A549 (cell line): ENCODE results near the gene CYLD. TPM values are rescaled to one million over a fixed set of nuclear protein-coding genes. Genes with fewer than 3 reads are reported as not detected.

ENCODE experiments used
- ATAC-seq, 2 experiments: fragments of 200-7000 bp in 1 of 2; fragments of >200 bp in 1 of 2; cut with Nextera tagmentation in 1 of 2; cut with Tn5 transposase in 1 of 2; 3 replicates each; pipeline versions ENCODE4 v1.8.0 to v1.9.1; 2018 to 2020; ENCODE audit warnings: mild to moderate bottlenecking in 1 of 2, moderate library complexity in 1 of 2
- CTCF ChIA-PET: fragments of 300-600 bp; sonication (Branson Sonifier 250); formaldehyde crosslinking; extraction: SDS; loops from one replicate; lab custom pipeline; 2021; ENCODE audit warnings: antibody characterized with exemption, inconsistent platforms; lab: Yijun Ruan, JAX
- POLR2A ChIA-PET: fragments of 350-600 bp; formaldehyde crosslinking; extraction: SDS; loops from one replicate; lab custom pipeline; 2021; ENCODE audit warnings: antibody characterized with exemption, inconsistent platforms; lab: Yijun Ruan, JAX
- DNase-seq, 2 experiments: peaks; one replicate each; pipeline versions ENCODE4 v3.0.0 to v3.0.0-alpha.2; 2011 to 2016; ENCODE audit warnings: low read depth in 1 of 2, low spot score in 1 of 2
- FAIRE-seq: peaks from 2 replicates; lab custom pipeline; 2011; peaks lifted over from hg19 to GRCh38; lab: Jason Lieb, UNC
- H3K27ac ChIP-seq, 2 experiments: fragments of >200 bp; sonication (Bioruptor Twin); formaldehyde crosslinking; 3 replicates each; pipeline ENCODE4 v1.5.1; 2016 to 2017
- H3K4me1 ChIP-seq: fragments of >200 bp; sonication (Bioruptor Twin); formaldehyde crosslinking; 3 replicates; pipeline ENCODE4 v1.6.1; 2016
- H3K4me2 ChIP-seq: fragments of >200 bp; sonication (Bioruptor Twin); formaldehyde crosslinking; 3 replicates; pipeline ENCODE4 v1.6.1; 2016
- H3K4me3 ChIP-seq: fragments of >200 bp; sonication (Bioruptor Twin); formaldehyde crosslinking; 3 replicates; pipeline ENCODE4 v1.5.1; 2016
- H3K9me3 ChIP-seq: fragments of >200 bp; sonication (Bioruptor Twin); formaldehyde crosslinking; 3 replicates; pipeline ENCODE4 v1.6.1; 2016
- BHLHE40 ChIP-seq: IDR thresholded peaks from 2 replicates; pipeline ENCODE4 v1.6.1; 2012; ENCODE audit warnings: low read depth, low read length, inconsistent platforms
- CBX2 ChIP-seq: fragments of 200-600 bp; sonication (generic); IDR thresholded peaks from 2 replicates; pipeline ENCODE4 v1.6.1; 2016; ENCODE audit warnings: low read depth, mild to moderate bottlenecking, borderline replicate concordance
- CHD2 ChIP-seq: fragments of 150-350 bp; IDR thresholded peaks from 2 replicates; pipeline ENCODE4 v1.6.1; 2014; ENCODE audit warnings: low read length; ENCODE audit not compliant: partially characterized antibody
- CHD4 ChIP-seq: fragments of 200-600 bp; sonication (generic); IDR thresholded peaks from 2 replicates; pipeline ENCODE4 v1.6.1; 2016; ENCODE audit warnings: antibody characterized with exemption, mild to moderate bottlenecking, borderline replicate concordance
- EHF ChIP-seq: fragments of 250-450 bp; sonication (Bioruptor Pico); IDR thresholded peaks from 2 replicates; pipeline ENCODE4 v1.5.0; 2020; ENCODE audit warnings: mild to moderate bottlenecking
- EHMT2 ChIP-seq: fragments of 200-600 bp; sonication (generic); IDR thresholded peaks from 2 replicates; pipeline ENCODE4 v1.6.1; 2016; ENCODE audit warnings: antibody characterized with exemption, low read depth, mild to moderate bottlenecking, moderate library complexity
- EP300 ChIP-seq, 2 experiments: fragments of >200 bp; sonication (Bioruptor Twin); formaldehyde crosslinking; IDR thresholded peaks; 2 replicates in 1 of 2; 3 replicates in 1 of 2; pipeline ENCODE4 v1.6.1; 2016 to 2017
- FOSB ChIP-seq: fragments of 250-450 bp; sonication (Bioruptor Pico); IDR thresholded peaks from 2 replicates; pipeline ENCODE4 v1.5.0; 2020; ENCODE audit warnings: mild to moderate bottlenecking, moderate library complexity
- HEYL ChIP-seq: fragments of 250-450 bp; sonication (Bioruptor Pico); IDR thresholded peaks from 2 replicates; pipeline ENCODE4 v1.8.0; 2021; ENCODE audit warnings: mild to moderate bottlenecking, moderate library complexity
- HOXA7 ChIP-seq: fragments of 250-450 bp; sonication (Bioruptor Pico); IDR thresholded peaks from 2 replicates; pipeline ENCODE4 v1.5.0; 2020; ENCODE audit warnings: mild to moderate bottlenecking, moderate library complexity
- HOXB13 ChIP-seq: fragments of 250-450 bp; sonication (Bioruptor Pico); IDR thresholded peaks from 2 replicates; pipeline ENCODE4 v1.5.0; 2020; ENCODE audit warnings: low read depth, mild to moderate bottlenecking, moderate library complexity
- JUN ChIP-seq, 2 experiments: fragments of >200 bp; sonication (Bioruptor Twin); formaldehyde crosslinking; IDR thresholded peaks; 2 replicates in 1 of 2; 3 replicates in 1 of 2; pipeline ENCODE4 v1.6.1; 2016 to 2017
- JUNB ChIP-seq: fragments of >200 bp; sonication (Bioruptor Twin); formaldehyde crosslinking; IDR thresholded peaks from 2 replicates; pipeline ENCODE4 v1.6.1; 2016
- MAZ ChIP-seq: fragments of 150-350 bp; IDR thresholded peaks from 2 replicates; pipeline ENCODE4 v1.6.1; 2014; ENCODE audit warnings: antibody characterized with exemption, low read depth, low read length, borderline replicate concordance
- NFE2L2 ChIP-seq: fragments of 150-350 bp; conservative IDR thresholded peaks from 2 replicates; pipeline ENCODE4 v1.6.1; 2014; ENCODE audit warnings: low read length
- NR3C1 ChIP-seq: fragments of >200 bp; sonication (Bioruptor Twin); formaldehyde crosslinking; IDR thresholded peaks from 3 replicates; pipeline ENCODE4 v1.6.1; 2017
- PHF8 ChIP-seq: fragments of 200-600 bp; sonication (generic); IDR thresholded peaks from 2 replicates; pipeline ENCODE4 v1.6.1; 2016; ENCODE audit warnings: low read depth, mild to moderate bottlenecking, antibody characterized with exemption, moderate library complexity, borderline replicate concordance
- POLR2A ChIP-seq: IDR thresholded peaks from 2 replicates; pipeline ENCODE4 v1.6.1; 2012; ENCODE audit warnings: mild to moderate bottlenecking, low read length
- POLR2AphosphoS2 ChIP-seq: conservative IDR thresholded peaks from 2 replicates; pipeline ENCODE4 v1.6.1; 2012; ENCODE audit warnings: low read length, improper control_type of control experiment, inconsistent platforms
- RAD21 ChIP-seq, 2 experiments: fragments of >200 bp in 1 of 2; sonication (Bioruptor Twin) in 1 of 2; formaldehyde crosslinking in 1 of 2; IDR thresholded peaks in 1 of 2; conservative IDR thresholded peaks in 1 of 2; 2 replicates in 1 of 2; 3 replicates in 1 of 2; pipeline ENCODE4 v1.6.1; 2012 to 2018; ENCODE audit warnings: inconsistent platforms in 1 of 2
- RCOR1 ChIP-seq: fragments of 150-350 bp; IDR thresholded peaks from 2 replicates; pipeline ENCODE4 v1.6.1; 2014; ENCODE audit warnings: antibody characterized with exemption, low read length, low read depth
- SMC3 ChIP-seq: fragments of >200 bp; sonication (Bioruptor Twin); formaldehyde crosslinking; IDR thresholded peaks from 3 replicates; pipeline ENCODE4 v1.6.1; 2018; ENCODE audit warnings: inconsistent platforms
- SREBF2 ChIP-seq: fragments of 450-650 bp; IDR thresholded peaks from 2 replicates; pipeline ENCODE4 v1.6.1; 2014; ENCODE audit warnings: mild to moderate bottlenecking, moderate library complexity
- ZFP36 ChIP-seq: fragments of 450-650 bp; IDR thresholded peaks from 2 replicates; pipeline ENCODE4 v1.6.1; 2014; ENCODE audit warnings: borderline replicate concordance; ENCODE audit not compliant: partially characterized antibody
- WGBS: methylation state at CpG from one replicate; pipeline ENCODE4 v1.1.6; 2017; ENCODE audit errors: missing lambda C conversion rate; 5-methylcytosine and 5-hydroxymethylcytosine counted together
- polyA plus RNA-seq, 4 experiments: library from polyadenylated mRNA; depleted of rRNA in 3 of 4; stranded (reverse); fragments of >200 nt; fragmentation: RNase III in 1 of 4; extraction: RNeasy Plus Mini Kit Qiagen cat#74134 plus additional on column Dnase treatment in 1 of 4; gene quantifications; 2 replicates in 3 of 4; 3 replicates in 1 of 4; pipeline ENCODE4 v1.2.3, GENCODE V29; 2011 to 2017
- TF ChIP-seq, protein P1 (sequence below): fragments of >200 bp; sonication (Bioruptor Twin); formaldehyde crosslinking; IDR thresholded peaks from 3 replicates; pipeline ENCODE4 v1.5.1; 2016
- TF ChIP-seq, protein P2 (sequence below): IDR thresholded peaks from 2 replicates; pipeline ENCODE4 v1.6.1; 2012
- TF ChIP-seq, protein P3 (sequence below): fragments of 450-650 bp; IDR thresholded peaks from 2 replicates; pipeline ENCODE4 v1.6.1; 2014; ENCODE audit warnings: antibody characterized with exemption
- TF ChIP-seq, protein P4 (sequence below): fragments of 150-350 bp; IDR thresholded peaks from 2 replicates; pipeline ENCODE4 v1.6.1; 2014; ENCODE audit warnings: low read depth, mild to moderate bottlenecking, low read length
- TF ChIP-seq, protein P5 (sequence below): fragments of 250-450 bp; sonication (Bioruptor Pico); IDR thresholded peaks from 2 replicates; pipeline ENCODE4 v1.5.0; 2020; ENCODE audit warnings: low read depth, mild to moderate bottlenecking, moderate library complexity
- TF ChIP-seq, protein P6 (sequence below): fragments of 250-450 bp; sonication (Bioruptor Pico); IDR thresholded peaks from 2 replicates; pipeline ENCODE4 v1.5.0; 2021; ENCODE audit warnings: mild to moderate bottlenecking, moderate library complexity, borderline replicate concordance
- TF ChIP-seq, protein P7 (sequence below): IDR thresholded peaks from 2 replicates; pipeline ENCODE4 v1.6.1; 2012

The CYLD gene
- polyA plus RNA-seq, 2 of the 4 experiments (the other 2 are of a cell fraction) = 6.5 to 12.7 TPM

DNA sequence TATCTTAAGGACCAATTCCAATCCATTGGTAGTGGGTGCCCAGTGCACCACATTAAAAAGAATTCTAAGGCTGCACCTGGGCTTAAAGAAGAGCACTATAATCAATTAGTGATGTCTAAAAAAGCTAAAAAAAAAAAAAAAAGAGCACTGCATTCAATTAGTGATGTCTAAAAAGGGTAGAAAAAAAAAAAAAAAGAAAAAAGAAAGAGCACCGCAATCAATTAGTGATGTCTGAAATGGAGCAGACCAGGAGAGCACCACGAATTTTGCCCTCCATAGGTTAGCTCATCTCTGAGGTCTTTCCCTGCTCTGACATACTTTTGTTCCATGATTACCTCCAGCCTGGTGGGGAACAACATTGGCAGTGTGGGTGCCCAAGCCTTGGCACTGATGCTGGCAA, 18.9 kb upstream of the CYLD start:
- no peak overlapping the region for H3K4me2 ChIP-seq
- CTCF ChIA-PET = no interaction called here
- no peaks in the 10 kb centered on the region for H3K4me1 ChIP-seq
- DNase-seq (no peak), FAIRE-seq (no peak), ATAC-seq (no peak)
- 28% methylated on average over 2 of the region's 2 CpGs for WGBS
- TF ChIP-seq, protein P1, sequence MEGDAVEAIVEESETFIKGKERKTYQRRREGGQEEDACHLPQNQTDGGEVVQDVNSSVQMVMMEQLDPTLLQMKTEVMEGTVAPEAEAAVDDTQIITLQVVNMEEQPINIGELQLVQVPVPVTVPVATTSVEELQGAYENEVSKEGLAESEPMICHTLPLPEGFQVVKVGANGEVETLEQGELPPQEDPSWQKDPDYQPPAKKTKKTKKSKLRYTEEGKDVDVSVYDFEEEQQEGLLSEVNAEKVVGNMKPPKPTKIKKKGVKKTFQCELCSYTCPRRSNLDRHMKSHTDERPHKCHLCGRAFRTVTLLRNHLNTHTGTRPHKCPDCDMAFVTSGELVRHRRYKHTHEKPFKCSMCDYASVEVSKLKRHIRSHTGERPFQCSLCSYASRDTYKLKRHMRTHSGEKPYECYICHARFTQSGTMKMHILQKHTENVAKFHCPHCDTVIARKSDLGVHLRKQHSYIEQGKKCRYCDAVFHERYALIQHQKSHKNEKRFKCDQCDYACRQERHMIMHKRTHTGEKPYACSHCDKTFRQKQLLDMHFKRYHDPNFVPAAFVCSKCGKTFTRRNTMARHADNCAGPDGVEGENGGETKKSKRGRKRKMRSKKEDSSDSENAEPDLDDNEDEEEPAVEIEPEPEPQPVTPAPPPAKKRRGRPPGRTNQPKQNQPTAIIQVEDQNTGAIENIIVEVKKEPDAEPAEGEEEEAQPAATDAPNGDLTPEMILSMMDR = no peak
- TF ChIP-seq EHMT2 (no peak), RCOR1 (no peak), SREBF2 (no peak), HOXA7 (CRISPR knock-in tag) (no peak), MAZ (no peak), CHD4 (no peak), RAD21 (conservative IDR thresholded peaks at IDR 0.05 in 1 of 2, IDR thresholded peaks at IDR 0.05 in 1 of 2) (no peak), EP300 (IDR thresholded peaks at IDR 0.05) (no peak)
- TF ChIP-seq, protein P2, sequence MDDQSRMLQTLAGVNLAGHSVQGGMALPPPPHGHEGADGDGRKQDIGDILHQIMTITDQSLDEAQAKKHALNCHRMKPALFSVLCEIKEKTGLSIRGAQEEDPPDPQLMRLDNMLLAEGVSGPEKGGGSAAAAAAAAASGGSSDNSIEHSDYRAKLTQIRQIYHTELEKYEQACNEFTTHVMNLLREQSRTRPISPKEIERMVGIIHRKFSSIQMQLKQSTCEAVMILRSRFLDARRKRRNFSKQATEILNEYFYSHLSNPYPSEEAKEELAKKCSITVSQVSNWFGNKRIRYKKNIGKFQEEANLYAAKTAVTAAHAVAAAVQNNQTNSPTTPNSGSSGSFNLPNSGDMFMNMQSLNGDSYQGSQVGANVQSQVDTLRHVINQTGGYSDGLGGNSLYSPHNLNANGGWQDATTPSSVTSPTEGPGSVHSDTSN = no peak
- TF ChIP-seq, protein P3, sequence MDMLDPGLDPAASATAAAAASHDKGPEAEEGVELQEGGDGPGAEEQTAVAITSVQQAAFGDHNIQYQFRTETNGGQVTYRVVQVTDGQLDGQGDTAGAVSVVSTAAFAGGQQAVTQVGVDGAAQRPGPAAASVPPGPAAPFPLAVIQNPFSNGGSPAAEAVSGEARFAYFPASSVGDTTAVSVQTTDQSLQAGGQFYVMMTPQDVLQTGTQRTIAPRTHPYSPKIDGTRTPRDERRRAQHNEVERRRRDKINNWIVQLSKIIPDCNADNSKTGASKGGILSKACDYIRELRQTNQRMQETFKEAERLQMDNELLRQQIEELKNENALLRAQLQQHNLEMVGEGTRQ = no peak
- TF ChIP-seq, protein P4, sequence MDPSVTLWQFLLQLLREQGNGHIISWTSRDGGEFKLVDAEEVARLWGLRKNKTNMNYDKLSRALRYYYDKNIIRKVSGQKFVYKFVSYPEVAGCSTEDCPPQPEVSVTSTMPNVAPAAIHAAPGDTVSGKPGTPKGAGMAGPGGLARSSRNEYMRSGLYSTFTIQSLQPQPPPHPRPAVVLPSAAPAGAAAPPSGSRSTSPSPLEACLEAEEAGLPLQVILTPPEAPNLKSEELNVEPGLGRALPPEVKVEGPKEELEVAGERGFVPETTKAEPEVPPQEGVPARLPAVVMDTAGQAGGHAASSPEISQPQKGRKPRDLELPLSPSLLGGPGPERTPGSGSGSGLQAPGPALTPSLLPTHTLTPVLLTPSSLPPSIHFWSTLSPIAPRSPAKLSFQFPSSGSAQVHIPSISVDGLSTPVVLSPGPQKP = no peak
- TF ChIP-seq, protein P5, sequence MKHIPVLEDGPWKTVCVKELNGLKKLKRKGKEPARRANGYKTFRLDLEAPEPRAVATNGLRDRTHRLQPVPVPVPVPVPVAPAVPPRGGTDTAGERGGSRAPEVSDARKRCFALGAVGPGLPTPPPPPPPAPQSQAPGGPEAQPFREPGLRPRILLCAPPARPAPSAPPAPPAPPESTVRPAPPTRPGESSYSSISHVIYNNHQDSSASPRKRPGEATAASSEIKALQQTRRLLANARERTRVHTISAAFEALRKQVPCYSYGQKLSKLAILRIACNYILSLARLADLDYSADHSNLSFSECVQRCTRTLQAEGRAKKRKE = no peak
- TF ChIP-seq, protein P6, sequence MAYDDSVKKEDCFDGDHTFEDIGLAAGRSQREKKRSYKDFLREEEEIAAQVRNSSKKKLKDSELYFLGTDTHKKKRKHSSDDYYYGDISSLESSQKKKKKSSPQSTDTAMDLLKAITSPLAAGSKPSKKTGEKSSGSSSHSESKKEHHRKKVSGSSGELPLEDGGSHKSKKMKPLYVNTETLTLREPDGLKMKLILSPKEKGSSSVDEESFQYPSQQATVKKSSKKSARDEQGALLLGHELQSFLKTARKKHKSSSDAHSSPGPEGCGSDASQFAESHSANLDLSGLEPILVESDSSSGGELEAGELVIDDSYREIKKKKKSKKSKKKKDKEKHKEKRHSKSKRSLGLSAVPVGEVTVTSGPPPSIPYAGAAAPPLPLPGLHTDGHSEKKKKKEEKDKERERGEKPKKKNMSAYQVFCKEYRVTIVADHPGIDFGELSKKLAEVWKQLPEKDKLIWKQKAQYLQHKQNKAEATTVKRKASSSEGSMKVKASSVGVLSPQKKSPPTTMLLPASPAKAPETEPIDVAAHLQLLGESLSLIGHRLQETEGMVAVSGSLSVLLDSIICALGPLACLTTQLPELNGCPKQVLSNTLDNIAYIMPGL = no peak
- no peak overlapping the region for H3K4me3 ChIP-seq
- H3K27ac ChIP-seq = no peak overlapping the region
- no peaks in the 10 kb centered on the region for H3K9me3 ChIP-seq
- POLR2A ChIA-PET = no interaction called here

DNA sequence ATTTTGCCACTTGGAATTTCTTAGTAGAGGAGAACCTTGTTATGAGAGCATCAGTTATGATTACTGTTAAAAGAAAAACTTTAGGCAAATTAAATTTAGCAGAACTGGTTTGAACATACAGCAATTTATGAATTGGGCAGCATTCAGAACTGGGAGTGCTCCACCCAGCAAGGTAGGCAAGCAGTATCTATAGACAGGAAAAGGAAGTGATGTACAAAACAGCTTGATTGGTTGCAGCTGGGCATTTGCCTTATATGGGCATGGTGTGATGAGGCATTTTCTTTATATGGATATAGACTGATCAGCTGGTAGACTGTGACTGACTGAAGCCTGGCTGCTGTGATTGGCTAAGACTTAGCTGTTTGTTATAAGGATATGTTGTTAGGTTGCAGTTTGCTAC, 17.6 kb upstream of the CYLD start:
- Histone ChIP-seq H3K4me2 (no peak overlapping the region), H3K27ac (no peak overlapping the region), H3K9me3 (no peaks in the 10 kb centered on the region), H3K4me1 (no peaks in the 10 kb centered on the region), H3K4me3 (no peak overlapping the region)
- POLR2A ChIA-PET = no interaction called here
- CTCF ChIA-PET = interaction anchor here (0.6 kb wide), 1 partner anchor 491 kb away, joined by 3 read pairs; no protein-coding TSS in a partner anchor
- TF ChIP-seq POLR2AphosphoS2 = no peak
- TF ChIP-seq SMC3 = no peak
- TF ChIP-seq CHD2 = no peak
- no peak for TF ChIP-seq JUN (IDR thresholded peaks at IDR 0.05)
- no peak for TF ChIP-seq PHF8
- no peak for TF ChIP-seq CBX2
- no peak for TF ChIP-seq RCOR1
- TF ChIP-seq POLR2A = no peak
- TF ChIP-seq BHLHE40 = no peak
- TF ChIP-seq ZFP36 = no peak
- TF ChIP-seq, protein P7, sequence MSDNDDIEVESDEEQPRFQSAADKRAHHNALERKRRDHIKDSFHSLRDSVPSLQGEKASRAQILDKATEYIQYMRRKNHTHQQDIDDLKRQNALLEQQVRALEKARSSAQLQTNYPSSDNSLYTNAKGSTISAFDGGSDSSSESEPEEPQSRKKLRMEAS = no peak
- TF ChIP-seq NR3C1 = no peak
- no peak for TF ChIP-seq FOSB (CRISPR knock-in tag)
- TF ChIP-seq EHF (CRISPR knock-in tag) = no peak
- TF ChIP-seq HOXB13 = no peak
- no peak for TF ChIP-seq HEYL (CRISPR knock-in tag)
- TF ChIP-seq NFE2L2 = no peak
- TF ChIP-seq JUNB = no peak
- DNase-seq (no peak), ATAC-seq (no peak), FAIRE-seq (no peak)
